ENCODE measurements around the gene GYS1.
"Not testable (repeated sequence)": the region's sequence is repeated elsewhere in the genome, so short reads cannot be mapped to it uniquely, and the experiment has no call there.

Gene GYS1

GRCh38 chr19:48926909-48927308 is 66.2 kb downstream of the GYS1 start:
- Histone ChIP-seq H3K27me3 (ENCODE audit: insufficient read depth, low read length) (no peaks in the 10 kb centered on the region; the same call in 1 of the 2 replicates), H3K4me3 (ENCODE audit: low read depth, low read length, poor library complexity, severe bottlenecking) (no peak overlapping the region), H3K9me2 (ENCODE audit: low read depth, low read length) (no peaks in the 10 kb centered on the region), H3K79me2 (ENCODE audit: insufficient read depth, low read length) (no peaks in the 10 kb centered on the region), H3K27ac (ENCODE audit: low read depth, low read length, poor library complexity, severe bottlenecking) (no peak overlapping the region), H3K9me3 (ENCODE audit: low read length) (no peaks in the 10 kb centered on the region), H3K36me3 (ENCODE audit: insufficient read depth, low read length) (no peaks in the 10 kb centered on the region), H4K20me1 (ENCODE audit: insufficient read depth, low read length) (no peaks in the 10 kb centered on the region), H3K4me1 (ENCODE audit: insufficient read depth, low read length, severe bottlenecking) (no peaks in the 10 kb centered on the region), H3K9ac (ENCODE audit: low read length) (no peak overlapping the region), H3F3A (ENCODE audit: insufficient read depth, low read length) (no peaks in the 10 kb centered on the region), H2AFZ (ENCODE audit: low read length) (no peak overlapping the region), H3K4me2 (ENCODE audit: low read length) (no peak overlapping the region)
- no peak for TF ChIP-seq EZH2 (IDR thresholded peaks at IDR 0.05; ENCODE audit: borderline replicate concordance, low read length)
- TF ChIP-seq CTCF (IDR thresholded peaks at IDR 0.05; ENCODE audit: low read length) = no peak

- H3K27ac ChIP-seq (ENCODE audit: low read depth, low read length, poor library complexity, severe bottlenecking); H3K79me2 ChIP-seq (ENCODE audit: insufficient read depth, low read length); H4K20me1 ChIP-seq (ENCODE audit: insufficient read depth, low read length); H3F3A ChIP-seq (ENCODE audit: insufficient read depth, low read length); H3K36me3 ChIP-seq (ENCODE audit: insufficient read depth, low read length); H3K9ac ChIP-seq (ENCODE audit: low read length); H3K4me2 ChIP-seq (ENCODE audit: low read length); H2AFZ ChIP-seq (ENCODE audit: low read length); H3K27me3 ChIP-seq (ENCODE audit: insufficient read depth, low read length); H3K4me3 ChIP-seq (ENCODE audit: low read depth, low read length, poor library complexity, severe bottlenecking); H3K9me2 ChIP-seq (ENCODE audit: low read depth, low read length); H3K9me3 ChIP-seq (ENCODE audit: low read length); H3K4me1 ChIP-seq (ENCODE audit: insufficient read depth, low read length, severe bottlenecking): not testable (repeated sequence)
These were observed 67.2 kb downstream of the GYS1 start for GRCh38 chr19:48925890-48926289.

- H3K4me2 ChIP-seq (ENCODE audit: low read length) = no peak overlapping the region
- no peak overlapping the region for H3K27ac ChIP-seq (ENCODE audit: low read depth, low read length, poor library complexity, severe bottlenecking)
- no peaks in the 10 kb centered on the region for H3F3A ChIP-seq (ENCODE audit: insufficient read depth, low read length)
- no peaks in the 10 kb centered on the region for H3K79me2 ChIP-seq (ENCODE audit: insufficient read depth, low read length)
- 0 out of 2 replicates have a peak, but pooled peaks cover 7% of the 10 kb centered on the region for H3K36me3 ChIP-seq (ENCODE audit: insufficient read depth, low read length)
- no peaks in the 10 kb centered on the region; the same call in 1 of the 2 replicates for H3K27me3 ChIP-seq (ENCODE audit: insufficient read depth, low read length)
- no peak overlapping the region for H3K9ac ChIP-seq (ENCODE audit: low read length)
- H3K4me3 ChIP-seq (ENCODE audit: low read depth, low read length, poor library complexity, severe bottlenecking) = no peak overlapping the region
- H2AFZ ChIP-seq (ENCODE audit: low read length) = no peak overlapping the region
- H3K9me2 ChIP-seq (ENCODE audit: low read depth, low read length) = no peaks in the 10 kb centered on the region
- TF ChIP-seq CTCF (IDR thresholded peaks at IDR 0.05; ENCODE audit: low read length) (no peak), EZH2 (IDR thresholded peaks at IDR 0.05; ENCODE audit: borderline replicate concordance, low read length) (no peak)
- H3K4me1 ChIP-seq (ENCODE audit: insufficient read depth, low read length, severe bottlenecking) = no peaks in the 10 kb centered on the region
- H4K20me1 ChIP-seq (ENCODE audit: insufficient read depth, low read length) = no peaks in the 10 kb centered on the region
- no peaks in the 10 kb centered on the region for H3K9me3 ChIP-seq (ENCODE audit: low read length)
These were observed 67.8 kb downstream of the GYS1 start for GRCh38 chr19:48925240-48925843.
